HG02610 (cell line): ENCODE results near the gene OLFM2.
"Not testable (repeated sequence)": the region's sequence is repeated elsewhere in the genome, so short reads cannot be mapped to it uniquely, and the experiment has no call there.

Experiments
- ATAC-seq: cut with Tn5 transposase; IDR thresholded peaks from one replicate; pipeline ENCODE4 v1.9.1; 2021; ENCODE audit warnings: mild to moderate bottlenecking, moderate library complexity; ENCODE audit not compliant: unreplicated experiment

Gene OLFM2

GRCh38 chr19:9936326-9937000 lies at the start of gene OLFM2:
OLFM2 (minus strand) TSS chr19:9936515; CDS start chr19:9936366, 149 bp downstream.
- ATAC-seq: no peak

- ATAC-seq: no peak
Observed at GRCh38 chr19:9981406-9982260, 45.3 kb upstream of the OLFM2 start.

GRCh38 chr19:9972103-9972502 lies 35.8 kb upstream of the OLFM2 start:
- no peak for ATAC-seq

- no peak for ATAC-seq
Observed at GRCh38 chr19:9971166-9971897, 35.0 kb upstream of the OLFM2 start.

GRCh38 chr19:9970481-9970880 lies 34.2 kb upstream of the OLFM2 start:
- no peak for ATAC-seq

GRCh38 chr19:9969688-9969975 lies 33.3 kb upstream of the OLFM2 start:
- no peak for ATAC-seq

GRCh38 chr19:9968820-9969687 lies 32.7 kb upstream of the OLFM2 start:
- no peak for ATAC-seq

- no peak for ATAC-seq
Observed at GRCh38 chr19:9967326-9967725, 31.0 kb upstream of the OLFM2 start.

GRCh38 chr19:9966448-9966847 lies 30.1 kb upstream of the OLFM2 start:
- ATAC-seq: no peak

GRCh38 chr19:9966024-9966423 lies 29.7 kb upstream of the OLFM2 start:
- ATAC-seq: no peak

GRCh38 chr19:9962623-9963290 lies 26.4 kb upstream of the OLFM2 start:
- ATAC-seq: no peak

- no peak for ATAC-seq
Observed at GRCh38 chr19:9961103-9961502, 24.8 kb upstream of the OLFM2 start.

- ATAC-seq: no peak
Observed at GRCh38 chr19:9958379-9958821, 22.1 kb upstream of the OLFM2 start.

- ATAC-seq: no peak
Observed at GRCh38 chr19:9956956-9957355, 20.6 kb upstream of the OLFM2 start.

- ATAC-seq: no peak
Observed at GRCh38 chr19:9953802-9954542, 17.7 kb upstream of the OLFM2 start.

- no peak for ATAC-seq
Observed at GRCh38 chr19:9952276-9952675, 16.0 kb upstream of the OLFM2 start.

- ATAC-seq: no peak
Observed at GRCh38 chr19:9947441-9947840, 11.1 kb upstream of the OLFM2 start.

GRCh38 chr19:9946528-9947125 lies 10.3 kb upstream of the OLFM2 start:
- ATAC-seq: not testable (repeated sequence)

GRCh38 chr19:9945319-9945966 lies 9.1 kb upstream of the OLFM2 start:
- no peak for ATAC-seq
